SK-N-SH (cell line): ENCODE data around the gene SPOCK1. TPM values are rescaled to one million over a fixed set of nuclear protein-coding genes. Genes with fewer than 3 reads are reported as not detected.

Experiments
- CTCF ChIA-PET: fragments of 300-600, 350-600 bp; formaldehyde crosslinking; extraction: SDS; loops from one replicate; lab custom pipeline; 2021; lab: Yijun Ruan, JAX
- POLR2A ChIA-PET: fragments of 350-600 bp; sonication (Branson Sonifier 250); formaldehyde crosslinking; extraction: SDS; loops from one replicate; lab custom pipeline; 2020; ENCODE audit warnings: antibody characterized with exemption, inconsistent platforms; lab: Yijun Ruan, JAX
- DNase-seq: peaks from one replicate; pipeline ENCODE4 v3.0.0; 2012
- H2AFZ ChIP-seq: fragments of 200-600 bp; sonication (generic); 2 replicates; pipeline ENCODE4 v1.8.1; 2016; ENCODE audit warnings: antibody characterized with exemption, mild to moderate bottlenecking, low read depth
- H3F3A ChIP-seq: fragments of 200-600 bp; sonication (generic); replicated peaks from 2 replicates; pipeline ENCODE3; 2016; ENCODE audit warnings: antibody characterized with exemption, mild to moderate bottlenecking; ENCODE audit not compliant: insufficient read depth
- H3K27ac ChIP-seq, 2 experiments: fragments of 200-500 bp in 1 of 2; fragments of 200-600 bp in 1 of 2; sonication (Bioruptor generic) in 1 of 2; sonication (generic), shearing (Covaris generic) in 1 of 2; 2 replicates each; pipeline versions ENCODE4 v1.5.1 to v1.6.1; 2014 to 2016; ENCODE audit warnings: low read depth in 2 of 2, inconsistent platforms in 1 of 2, low read length in 1 of 2, mild to moderate bottlenecking in 1 of 2, mixed read lengths in 1 of 2
- H3K27me3 ChIP-seq: fragments of 200-600 bp; sonication (generic), shearing (Covaris generic); 2 replicates; pipeline ENCODE4 v1.6.1; 2016; ENCODE audit warnings: mixed run types; ENCODE audit not compliant: insufficient read depth
- H3K36me3 ChIP-seq, 2 experiments: fragments of 200-500 bp in 1 of 2; fragments of 200-600 bp in 1 of 2; sonication (Bioruptor generic) in 1 of 2; sonication (generic) in 1 of 2; replicated peaks in 1 of 2; 2 replicates each; pipeline versions ENCODE3 to v1.5.1; 2014 to 2016; ENCODE audit warnings: low read length in 1 of 2, mild to moderate bottlenecking in 1 of 2; ENCODE audit not compliant: insufficient read depth in 2 of 2, control insufficient read depth in 1 of 2
- H3K4me1 ChIP-seq, 2 experiments: fragments of 200-500 bp in 1 of 2; fragments of 200-600 bp in 1 of 2; sonication (Bioruptor generic) in 1 of 2; sonication (generic), shearing (Covaris generic) in 1 of 2; 2 replicates each; pipeline versions ENCODE4 v1.5.1 to v1.6.1; 2014 to 2016; ENCODE audit warnings: low read depth in 1 of 2, low read length in 1 of 2, mixed run types in 1 of 2; ENCODE audit not compliant: insufficient read depth in 2 of 2, control insufficient read depth in 1 of 2
- H3K4me2 ChIP-seq: fragments of 200-600 bp; sonication (generic), shearing (Covaris generic); 2 replicates; pipeline ENCODE4 v1.6.1; 2017; ENCODE audit warnings: mixed run types
- H3K4me3 ChIP-seq, 2 experiments: fragments of 200-500 bp in 1 of 2; fragments of 200-600 bp in 1 of 2; sonication (Bioruptor generic) in 1 of 2; sonication (generic), shearing (Covaris generic) in 1 of 2; 2 replicates each; pipeline versions ENCODE4 v1.5.1 to v1.8.1; 2014 to 2016; ENCODE audit warnings: low read depth in 2 of 2, inconsistent platforms in 1 of 2, low read length in 1 of 2, mild to moderate bottlenecking in 1 of 2, mixed read lengths in 1 of 2, moderate library complexity in 1 of 2
- H3K79me2 ChIP-seq: fragments of 200-600 bp; sonication (generic); 2 replicates; pipeline ENCODE4 v1.8.1; 2017; ENCODE audit warnings: mild to moderate bottlenecking; ENCODE audit not compliant: insufficient read depth
- H3K9ac ChIP-seq: fragments of 200-600 bp; sonication (generic); 2 replicates; pipeline ENCODE4 v1.6.1; 2017; ENCODE audit warnings: mixed run types
- H3K9me2 ChIP-seq: fragments of 200-600 bp; sonication (generic); 2 replicates; pipeline ENCODE4 v1.6.1; 2017; ENCODE audit warnings: mixed run types
- H3K9me3 ChIP-seq: fragments of 200-600 bp; sonication (generic); 2 replicates; pipeline ENCODE4 v1.6.1; 2017; ENCODE audit warnings: mixed run types, mild to moderate bottlenecking, moderate library complexity
- H4K20me1 ChIP-seq: fragments of 200-600 bp; sonication (generic); 2 replicates; pipeline ENCODE4 v1.6.1; 2017; ENCODE audit warnings: mild to moderate bottlenecking, mixed run types; ENCODE audit not compliant: insufficient read depth
- ELF1 ChIP-seq: IDR thresholded peaks from 2 replicates; pipeline ENCODE4 v1.4.0; 2012
- FOXJ3 ChIP-seq: sonication (generic); formaldehyde crosslinking; IDR thresholded peaks from 2 replicates; pipeline ENCODE4 v1.5.1; 2020; ENCODE audit warnings: mild to moderate bottlenecking, missing genetic modification reagents
- JUND ChIP-seq: IDR thresholded peaks from 2 replicates; pipeline ENCODE4 v1.4.0; 2012
- MAX ChIP-seq: IDR thresholded peaks from 2 replicates; pipeline ENCODE4 v1.4.0; 2012; ENCODE audit warnings: low read depth
- PBX3 ChIP-seq: IDR thresholded peaks from 2 replicates; pipeline ENCODE4; 2012
- POLR2AphosphoS5 ChIP-seq: IDR thresholded peaks from 2 replicates; pipeline ENCODE4 v1.6.1; 2012; ENCODE audit warnings: low read depth, low read length
- RAD21 ChIP-seq: IDR thresholded peaks from 2 replicates; pipeline ENCODE4 v1.6.1; 2012; ENCODE audit warnings: mild to moderate bottlenecking, low read length
- RFX5 ChIP-seq: IDR thresholded peaks from 2 replicates; pipeline ENCODE4 v1.6.1; 2012; ENCODE audit warnings: mild to moderate bottlenecking, improper control_type of control experiment, low read length
- SIN3A ChIP-seq: IDR thresholded peaks from 2 replicates; pipeline ENCODE4 v1.6.1; 2012; ENCODE audit warnings: low read depth, mild to moderate bottlenecking, low read length, moderate library complexity, borderline replicate concordance
- TAF1 ChIP-seq: IDR thresholded peaks from 2 replicates; pipeline ENCODE4 v1.6.1; 2012; ENCODE audit warnings: low read depth, mild to moderate bottlenecking, low read length, moderate library complexity, borderline replicate concordance
- TCF12 ChIP-seq: IDR thresholded peaks from 2 replicates; pipeline ENCODE4 v1.4.0; 2012
- USF1 ChIP-seq: IDR thresholded peaks from 2 replicates; pipeline ENCODE4 v1.4.0; 2012; ENCODE audit warnings: low read depth, borderline replicate concordance
- USF2 ChIP-seq: fragments of 150-350 bp; IDR thresholded peaks from 2 replicates; pipeline ENCODE4 v1.6.1; 2017; ENCODE audit warnings: antibody characterized with exemption, low read length, low read depth, borderline replicate concordance
- YY1 ChIP-seq: IDR thresholded peaks from 2 replicates; pipeline ENCODE4 v1.4.0; 2012; ENCODE audit warnings: low read depth, mild to moderate bottlenecking
- WGBS: methylation state at CpG from one replicate; pipeline ENCODE4 v1.1.6; 2017; ENCODE audit warnings: low lambda C conversion rate; 5-methylcytosine and 5-hydroxymethylcytosine counted together
- polyA plus RNA-seq, 3 experiments: library from polyadenylated mRNA; depleted of rRNA; stranded (reverse); fragments of >200 nt; gene quantifications; 2 replicates each; pipeline ENCODE4 v1.2.3, GENCODE V29; 2012

Gene SPOCK1
- polyA plus RNA-seq, 1 of the 3 experiments (the other 2 are of a cell fraction), result 11.3 TPM

GRCh38 chr5:137097203-137097602 lies 401.9 kb downstream of the SPOCK1 start:
- no peak overlapping the region for H3K4me3 ChIP-seq
- H3K9me2 ChIP-seq, result no peaks in the 10 kb centered on the region
- peak overlapping the region in 1 of 2 experiments; percentile 52; a peak in 1 of 4 replicates for H3K27ac ChIP-seq
- TF ChIP-seq RFX5 (no peak), USF1 (no peak), POLR2AphosphoS5 (no peak), JUND (no peak), ELF1 (no peak), FOXJ3 (CRISPR knock-in tag) (no peak), YY1 (no peak), USF2 (no peak), RAD21 (no peak), TAF1 (no peak), TCF12 (no peak), MAX (no peak), SIN3A (no peak), PBX3 (no peak)
- TF ChIP-seq, all 33 proteins: peak for 0
- CTCF ChIA-PET, result interaction anchor here (1.7 kb wide), 1 partner anchor 22 kb away, joined by 6 read pairs; no protein-coding TSS in a partner anchor
- Histone ChIP-seq H3K79me2 (no peaks in the 10 kb centered on the region), H3K9ac (no peak overlapping the region), H4K20me1 (no peaks in the 10 kb centered on the region), H3K36me3 (no peaks in the 10 kb centered on the region), H3K27me3 (no peaks in the 10 kb centered on the region), H2AFZ (no peak overlapping the region), H3K9me3 (no peaks in the 10 kb centered on the region), H3K4me2 (peak overlapping the region; percentile 21; the same call in 1 of the 2 replicates), H3K4me1 (peaks cover 0 to 5% of the 10 kb centered on the region in 2 experiments; a peak in 2 of 4 replicates), H3F3A (peaks cover 10% of the 10 kb centered on the region)
- no peak for DNase-seq
- WGBS, result 73% methylated on average over 3 of the region's 3 CpGs
- POLR2A ChIA-PET, result no interaction called here
